Spleen (tissue), 7 donors: ENCODE data around the gene ARHGAP45.
"Not testable (repeated sequence)": the region's sequence is repeated elsewhere in the genome, so short reads cannot be mapped to it uniquely, and the experiment has no call there.

Experiments
- CTCF ChIP-seq, 11 experiments: fragments of 200-600 bp in 7 of 11; fragments of 450-650 bp in 4 of 11; sonication (generic) in 4 of 11; IDR thresholded peaks in 8 of 11; conservative IDR thresholded peaks in 3 of 11; 1 replicate in 7 of 11; 2 replicates in 4 of 11; pipeline versions ENCODE4 v1.4.0 to v1.8.0; 2016 to 2021; ENCODE audit warnings: antibody characterized with exemption in 11 of 11, inconsistent platforms in 4 of 11, mild to moderate bottlenecking in 1 of 11
- POLR2A ChIP-seq, 3 donors: fragments of 450-650 bp; IDR thresholded peaks; one replicate each; pipeline ENCODE4 v1.5.1; 2017; ENCODE audit warnings: antibody characterized with exemption in 3 of 3, mild to moderate bottlenecking in 1 of 3
- POLR2AphosphoS5 ChIP-seq, 3 donors: sonication (generic); formaldehyde crosslinking; IDR thresholded peaks; one replicate each; pipeline ENCODE4 v1.5.1; 2017; ENCODE audit warnings: antibody characterized with exemption in 3 of 3
- donor health status: DM: no; HTN: no; CAD: no; lungs with moderate emphysema.
- donor health status: DM: no; HTN: no; CAD: no.
- donor health status: DM: no; HTN: no; CAD: no.

GRCh38 chr19:1129084-1129483, 62.1 kb downstream of the ARHGAP45 start:
- TF ChIP-seq CTCF (IDR thresholded peaks at IDR 0.05 in 8 of 11, conservative IDR thresholded peaks at IDR 0.05 in 3 of 11); POLR2A (IDR thresholded peaks at IDR 0.05); POLR2AphosphoS5 (IDR thresholded peaks at IDR 0.05): not testable (repeated sequence)
